SJSA1 (cell line): ENCODE measurements around the gene PKIB. TPM values are rescaled to one million over a fixed set of nuclear protein-coding genes. Genes with fewer than 3 reads are reported as not detected.

Experiments used
- DNase-seq, 2 experiments: peaks; one replicate each; pipeline ENCODE4 v3.0.0-alpha.2; 2015 to 2020; ENCODE audit warnings: low spot score in 2 of 2, low read depth in 1 of 2
- H3K27ac ChIP-seq: fragments of 250-450 bp; sonication (Bioruptor Pico); 2 replicates; pipeline ENCODE4 v1.5.1; 2020; ENCODE audit warnings: mild to moderate bottlenecking, moderate library complexity
- H3K27me3 ChIP-seq: fragments of 250-450 bp; sonication (Bioruptor Pico); replicated peaks from 2 replicates; pipeline ENCODE4 v1.5.1; 2020; ENCODE audit warnings: mild to moderate bottlenecking, moderate library complexity
- H3K36me3 ChIP-seq: fragments of 250-450 bp; sonication (Bioruptor Pico); 2 replicates; pipeline ENCODE4 v1.5.1; 2020; ENCODE audit warnings: mild to moderate bottlenecking
- H3K4me1 ChIP-seq: fragments of 250-450 bp; sonication (Bioruptor Pico); replicated peaks from 2 replicates; pipeline ENCODE4 v1.6.1; 2021; ENCODE audit warnings: mild to moderate bottlenecking
- H3K4me3 ChIP-seq: fragments of 250-450 bp; sonication (Bioruptor Pico); 2 replicates; pipeline ENCODE4 v1.5.1; 2020; ENCODE audit warnings: mild to moderate bottlenecking
- H3K9me3 ChIP-seq: fragments of 250-450 bp; sonication (Bioruptor Pico); replicated peaks from 2 replicates; pipeline ENCODE4 v1.5.1; 2020; ENCODE audit warnings: mild to moderate bottlenecking
- total RNA-seq: library from RNA; depleted of rRNA; stranded (reverse); fragments of >200 nt; shearing (Covaris generic); gene quantifications from 2 replicates; pipeline ENCODE4 v1.2.3, GENCODE V29; 2014

PKIB gene
- total RNA-seq, 1 experiment from 2014 or later: not detected

DNA sequence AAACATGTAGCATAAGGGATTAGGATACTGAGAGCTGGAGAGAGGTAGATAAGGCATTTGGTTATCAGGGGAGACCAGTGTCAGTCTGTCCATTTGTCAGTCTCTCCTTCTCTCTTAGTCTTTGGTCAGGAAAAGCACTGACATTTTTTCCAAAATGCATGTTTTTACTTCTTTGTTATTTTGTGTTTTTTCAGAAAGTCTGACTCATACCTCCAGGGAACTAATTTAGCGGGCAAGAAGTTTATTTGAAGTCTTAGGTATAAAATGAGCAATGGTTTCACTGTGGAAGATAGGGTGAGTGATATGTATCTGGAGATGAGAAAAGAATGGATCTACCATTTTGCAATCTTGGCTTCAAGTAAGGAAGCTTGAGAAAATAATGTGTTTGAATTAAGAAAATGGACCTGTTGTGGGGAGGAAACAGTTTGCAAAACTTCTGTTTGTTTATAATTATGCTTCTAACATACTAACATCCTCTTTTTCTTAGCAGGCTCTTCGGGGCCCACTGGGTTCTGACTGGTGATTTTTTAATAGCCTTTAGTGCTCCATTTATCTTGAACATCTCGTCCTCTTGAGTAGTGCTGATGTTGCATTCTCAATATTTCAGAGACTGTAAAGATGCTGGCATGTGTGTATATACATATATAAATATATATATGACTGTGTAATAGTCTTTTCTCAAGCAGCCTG lies 102.4 kb downstream of the PKIB start:
- Histone ChIP-seq H3K4me1 (0 out of 2 replicates have a peak, but pooled peaks cover 4% of the 10 kb centered on the region), H3K27me3 (no peaks in the 10 kb centered on the region), H3K36me3 (no peaks in the 10 kb centered on the region), H3K4me3 (no peak overlapping the region), H3K27ac (no peak overlapping the region), H3K9me3 (no peaks in the 10 kb centered on the region; the same call in 1 of the 2 replicates)
- DNase-seq: peak in 1 of 2 experiments; percentile 7

DNA sequence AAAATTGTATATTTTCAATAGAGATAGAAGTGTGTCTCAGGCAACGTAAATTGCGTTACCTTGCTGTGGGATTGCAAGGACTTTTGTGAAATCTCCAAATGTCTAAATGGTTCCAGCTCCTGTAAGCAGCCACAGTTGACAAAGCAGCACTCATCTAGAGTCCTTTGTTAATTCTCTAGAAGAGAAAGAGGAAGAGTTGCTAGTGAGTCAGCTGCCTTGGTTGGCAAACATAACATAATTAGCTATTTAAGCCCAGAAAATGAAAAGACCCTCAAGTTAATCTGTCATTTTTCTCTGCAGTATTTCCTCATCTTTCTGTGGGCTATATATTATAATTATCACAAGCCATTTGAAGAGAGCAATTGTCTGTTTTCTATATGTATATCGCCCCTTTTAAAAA lies 102.9 kb downstream of the PKIB start:
- H3K9me3 ChIP-seq: no peaks in the 10 kb centered on the region; the same call in 1 of the 2 replicates
- no peak overlapping the region for H3K4me3 ChIP-seq
- H3K27ac ChIP-seq: no peak overlapping the region
- H3K36me3 ChIP-seq: no peaks in the 10 kb centered on the region
- 0 out of 2 replicates have a peak, but pooled peaks cover 4% of the 10 kb centered on the region for H3K4me1 ChIP-seq
- no peaks in the 10 kb centered on the region for H3K27me3 ChIP-seq
- no peak for DNase-seq

DNA sequence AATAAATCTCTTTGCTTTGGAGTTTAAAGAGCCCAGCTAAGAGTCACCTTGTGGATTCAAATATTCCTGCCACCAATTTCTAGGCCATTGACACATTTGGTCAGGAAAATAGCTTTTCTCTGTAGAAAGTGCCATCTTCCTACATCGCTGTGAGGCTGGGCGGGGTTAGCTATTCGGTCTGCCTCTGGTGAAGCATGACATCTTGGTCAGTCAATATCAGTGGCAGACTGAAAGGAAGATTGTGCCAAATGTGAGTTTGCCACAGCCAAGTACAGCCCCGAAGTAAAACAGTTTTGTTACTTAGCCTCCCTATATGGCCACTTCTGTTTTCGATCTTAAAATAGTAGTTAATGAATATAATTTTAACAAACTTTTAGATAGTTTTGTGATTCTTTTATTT lies 103.9 kb downstream of the PKIB start:
- H3K4me3 ChIP-seq: no peak overlapping the region
- H3K9me3 ChIP-seq: no peaks in the 10 kb centered on the region; the same call in 1 of the 2 replicates
- no peak overlapping the region for H3K27ac ChIP-seq
- no peaks in the 10 kb centered on the region for H3K36me3 ChIP-seq
- H3K27me3 ChIP-seq: no peaks in the 10 kb centered on the region
- no peak for DNase-seq
- H3K4me1 ChIP-seq: 0 out of 2 replicates have a peak, but pooled peaks cover 4% of the 10 kb centered on the region

DNA sequence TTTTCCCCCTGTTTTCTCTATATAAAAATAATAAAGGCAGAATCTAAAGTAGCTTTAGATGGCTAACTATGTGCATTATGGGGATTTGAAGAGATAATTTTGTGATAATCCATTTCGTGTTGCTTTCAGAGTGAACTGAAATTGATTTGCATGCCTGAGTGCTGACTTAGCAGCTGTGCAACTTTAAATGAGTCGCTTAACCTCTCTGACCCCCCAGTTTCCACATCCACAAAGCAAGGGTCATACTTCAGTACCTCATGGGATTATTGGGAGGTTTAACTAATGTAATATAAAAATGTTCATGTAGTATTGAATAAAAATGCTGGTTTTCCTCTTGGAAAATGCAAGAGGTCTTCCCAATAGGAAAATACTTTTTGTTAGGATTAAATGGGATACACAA lies 105.5 kb downstream of the PKIB start:
- Histone ChIP-seq H3K4me3 (no peak overlapping the region), H3K9me3 (no peaks in the 10 kb centered on the region; the same call in 1 of the 2 replicates), H3K36me3 (no peaks in the 10 kb centered on the region), H3K4me1 (0 out of 2 replicates have a peak, but pooled peaks cover 4% of the 10 kb centered on the region), H3K27me3 (no peaks in the 10 kb centered on the region), H3K27ac (no peak overlapping the region)
- no peak for DNase-seq

DNA sequence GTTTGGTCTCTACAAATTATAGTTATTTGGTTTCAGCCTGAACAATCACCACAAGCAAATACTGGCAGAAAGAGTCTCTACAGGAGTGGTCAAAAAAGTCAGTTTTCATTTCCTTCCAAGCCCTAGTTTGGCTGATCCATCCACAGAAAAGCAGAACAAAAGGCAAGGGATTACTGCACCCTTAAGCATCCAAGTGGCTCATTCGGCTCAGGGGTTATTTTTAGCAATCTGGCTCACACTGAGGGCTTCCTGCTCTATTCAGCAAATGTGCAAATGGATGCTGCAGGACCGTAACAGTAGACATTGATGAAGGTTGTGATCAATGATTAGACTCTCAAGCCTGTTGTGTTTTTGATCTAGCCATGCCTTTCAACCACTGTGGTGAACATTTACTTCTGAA lies 107.1 kb downstream of the PKIB start:
- Histone ChIP-seq H3K36me3 (no peaks in the 10 kb centered on the region), H3K9me3 (no peaks in the 10 kb centered on the region; the same call in 1 of the 2 replicates), H3K27me3 (no peaks in the 10 kb centered on the region), H3K27ac (no peak overlapping the region), H3K4me3 (no peak overlapping the region), H3K4me1 (0 out of 2 replicates have a peak, but pooled peaks cover 4% of the 10 kb centered on the region)
- DNase-seq: no peak

DNA sequence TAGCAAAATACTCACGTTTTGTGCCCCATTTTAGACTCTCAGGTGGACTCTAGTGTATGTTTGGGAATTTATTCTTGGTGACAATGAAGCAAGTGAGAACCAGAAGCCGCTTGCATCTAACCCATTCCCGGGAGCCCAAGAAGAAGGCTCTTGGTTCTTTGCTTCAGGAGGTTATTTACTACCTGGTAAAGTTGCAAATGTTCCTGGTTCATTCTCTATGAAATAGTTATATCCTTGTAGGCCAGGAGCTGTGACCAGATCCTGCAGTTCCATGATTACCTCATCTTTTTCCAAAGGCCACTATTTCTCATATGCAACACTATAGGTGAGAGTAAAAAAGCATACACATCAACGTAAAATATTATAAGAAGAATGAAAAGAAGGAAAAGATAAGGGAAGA lies 108.4 kb downstream of the PKIB start:
- Histone ChIP-seq H3K4me3 (no peak overlapping the region), H3K27ac (no peak overlapping the region), H3K4me1 (no peaks in the 10 kb centered on the region), H3K36me3 (no peaks in the 10 kb centered on the region), H3K9me3 (no peaks in the 10 kb centered on the region; the same call in 1 of the 2 replicates), H3K27me3 (no peaks in the 10 kb centered on the region)
- DNase-seq: no peak

DNA sequence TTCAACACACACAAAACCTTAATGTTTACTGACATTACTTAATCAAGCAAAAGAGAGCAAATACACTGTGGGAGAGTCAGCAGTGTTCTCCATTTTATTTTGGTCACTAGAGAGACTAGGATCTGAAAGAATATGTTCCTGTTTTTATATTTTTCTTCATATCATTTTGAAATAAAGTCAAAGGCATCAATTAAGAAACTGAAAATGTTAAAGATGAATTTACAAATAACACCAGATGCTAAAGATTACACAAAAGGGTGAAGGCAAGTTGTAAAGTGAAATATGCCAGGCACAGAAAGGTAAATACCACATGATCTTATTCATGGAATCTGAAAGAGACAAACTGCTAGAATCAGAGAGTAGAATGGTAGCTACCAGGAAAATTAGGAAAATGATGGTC lies 109.0 kb downstream of the PKIB start:
- H3K9me3 ChIP-seq: no peaks in the 10 kb centered on the region; the same call in 1 of the 2 replicates
- no peak overlapping the region for H3K4me3 ChIP-seq
- H3K36me3 ChIP-seq: no peaks in the 10 kb centered on the region
- no peak overlapping the region for H3K27ac ChIP-seq
- DNase-seq: no peak
- no peaks in the 10 kb centered on the region for H3K4me1 ChIP-seq
- H3K27me3 ChIP-seq: no peaks in the 10 kb centered on the region

DNA sequence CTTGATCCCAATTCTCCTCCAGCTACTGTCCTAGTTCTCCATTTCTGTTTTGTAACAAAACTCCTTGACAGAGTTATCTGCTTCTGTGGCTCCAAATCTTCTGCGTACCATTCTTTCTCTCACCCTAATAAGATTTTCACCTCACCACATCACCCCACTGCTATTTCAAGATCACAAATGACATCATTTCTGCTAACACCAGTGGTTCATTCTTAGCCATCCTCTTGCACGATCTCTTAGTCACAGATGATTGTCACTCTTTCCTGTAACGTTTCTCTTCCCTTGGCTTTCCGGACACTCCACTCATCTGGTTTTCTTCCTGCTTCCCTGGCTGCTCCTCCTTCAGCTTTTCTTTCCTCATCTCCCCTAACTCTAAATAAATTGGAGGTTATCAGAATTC lies 112.5 kb downstream of the PKIB start:
- H3K36me3 ChIP-seq: no peaks in the 10 kb centered on the region
- H3K9me3 ChIP-seq: no peaks in the 10 kb centered on the region
- no peaks in the 10 kb centered on the region for H3K27me3 ChIP-seq
- H3K27ac ChIP-seq: no peak overlapping the region
- no peak overlapping the region for H3K4me3 ChIP-seq
- H3K4me1 ChIP-seq: no peaks in the 10 kb centered on the region
- DNase-seq: no peak

DNA sequence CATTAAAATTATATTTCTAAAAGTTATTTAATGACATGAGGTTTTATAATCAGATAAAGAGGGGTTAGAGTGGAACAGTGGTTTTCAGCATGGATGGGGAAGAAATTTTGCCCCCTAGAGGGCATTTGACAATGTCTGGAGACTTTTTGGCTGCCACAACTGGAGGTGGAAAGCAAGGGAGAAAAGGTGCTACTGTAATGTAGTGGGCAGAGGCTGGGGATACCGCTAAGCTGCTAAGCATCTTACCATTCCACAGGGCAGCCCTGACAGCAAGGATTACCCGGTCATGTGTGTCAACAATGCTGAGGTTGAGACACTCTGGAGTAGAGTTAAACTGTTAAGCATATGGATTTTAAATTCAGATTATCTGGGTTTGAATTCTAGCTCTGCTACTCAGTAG lies 116.4 kb downstream of the PKIB start:
- Histone ChIP-seq H3K4me3 (no peak overlapping the region), H3K36me3 (no peaks in the 10 kb centered on the region), H3K9me3 (no peaks in the 10 kb centered on the region), H3K27me3 (no peaks in the 10 kb centered on the region), H3K4me1 (no peaks in the 10 kb centered on the region), H3K27ac (no peak overlapping the region)
- no peak for DNase-seq

DNA sequence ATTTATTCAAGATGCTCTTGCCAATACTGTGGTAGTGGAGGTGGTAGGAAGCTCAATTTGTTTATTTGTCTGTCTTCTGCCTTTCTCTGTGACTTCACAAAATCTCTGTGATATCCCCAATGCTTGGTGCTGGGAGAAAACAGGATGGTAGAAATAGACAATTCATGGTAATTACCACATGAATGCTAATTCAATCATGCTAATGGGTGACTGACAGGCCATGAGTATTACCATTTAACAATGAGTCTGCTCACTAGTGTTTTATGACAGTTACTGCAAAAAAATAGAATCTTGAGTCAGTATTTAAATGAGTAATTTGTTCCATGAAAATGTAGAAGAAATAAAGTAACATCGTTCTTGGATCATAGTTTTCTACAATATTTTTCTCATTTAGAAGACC lies 117.0 kb downstream of the PKIB start:
- Histone ChIP-seq H3K27ac (no peak overlapping the region), H3K36me3 (no peaks in the 10 kb centered on the region), H3K4me3 (no peak overlapping the region), H3K4me1 (no peaks in the 10 kb centered on the region), H3K9me3 (no peaks in the 10 kb centered on the region), H3K27me3 (no peaks in the 10 kb centered on the region)
- no peak for DNase-seq

DNA sequence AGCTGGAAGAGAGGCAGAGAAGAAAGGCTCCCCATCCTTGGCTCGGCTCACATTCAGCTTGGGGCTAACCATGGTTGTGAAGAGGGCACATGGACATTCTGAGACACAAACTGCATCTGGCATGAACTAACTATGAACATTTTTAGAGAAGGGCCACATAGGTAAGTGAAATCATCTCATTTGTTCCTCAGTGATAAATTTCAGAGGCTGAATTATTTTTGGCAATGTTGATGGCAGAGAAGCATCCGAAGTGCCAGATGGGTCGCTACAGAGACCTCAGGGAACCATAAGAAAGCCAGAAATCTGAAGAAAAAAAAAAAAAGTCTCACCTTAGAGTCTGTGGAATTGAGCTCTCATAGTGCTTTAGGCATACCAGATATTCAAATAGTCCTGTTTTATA lies 120.1 kb downstream of the PKIB start:
- Histone ChIP-seq H3K4me3 (no peak overlapping the region), H3K4me1 (no peaks in the 10 kb centered on the region), H3K27me3 (no peaks in the 10 kb centered on the region), H3K27ac (no peak overlapping the region), H3K9me3 (no peaks in the 10 kb centered on the region), H3K36me3 (no peaks in the 10 kb centered on the region)
- DNase-seq: no peak

DNA sequence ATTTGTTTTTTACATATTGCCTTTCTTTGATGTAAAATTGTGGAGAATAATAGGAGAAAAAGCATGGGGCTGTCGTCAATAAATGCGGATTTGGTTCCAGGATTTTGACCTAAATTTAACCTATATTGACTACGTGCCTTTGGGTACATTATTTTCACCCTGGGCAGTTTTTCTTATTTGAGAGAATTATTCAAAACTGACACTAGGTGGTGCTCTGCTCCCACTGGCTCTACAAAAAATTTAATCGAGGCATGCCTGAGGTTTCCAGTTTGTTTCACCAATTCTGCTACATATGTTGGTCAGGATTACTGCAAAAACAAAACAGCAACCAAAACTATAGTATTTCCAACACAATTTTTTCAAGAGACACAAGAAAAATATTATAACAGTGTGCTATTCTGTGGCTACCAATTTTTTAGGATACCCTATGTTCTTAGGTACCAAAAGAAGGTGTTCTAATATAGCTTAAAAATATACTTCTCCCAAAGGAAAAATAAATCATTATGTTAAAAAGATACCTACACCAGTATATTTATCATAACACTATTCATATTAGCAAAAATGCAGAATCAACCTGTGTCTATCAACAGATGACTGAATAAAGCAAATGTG lies 120.7 kb downstream of the PKIB start:
- H3K36me3 ChIP-seq: no peaks in the 10 kb centered on the region
- H3K4me1 ChIP-seq: no peaks in the 10 kb centered on the region

DNA sequence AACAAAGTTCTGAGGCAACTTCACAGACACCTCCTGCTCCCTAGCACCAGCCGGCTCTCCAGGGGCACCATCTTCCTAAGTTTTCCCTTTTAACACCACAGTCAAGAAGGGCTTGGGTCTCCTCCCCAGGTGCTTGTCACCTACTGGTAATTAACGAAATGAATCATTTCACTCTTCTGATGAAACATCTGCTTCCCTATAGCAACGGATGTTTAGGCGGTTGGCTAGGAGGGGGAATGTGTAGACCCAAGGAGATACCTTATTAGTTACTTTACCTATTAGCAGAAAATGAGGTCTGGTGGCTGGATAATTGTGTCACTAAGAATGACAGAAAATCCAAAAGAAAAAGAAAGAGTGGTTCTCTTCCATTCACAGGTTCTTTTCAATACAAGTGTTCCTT lies 123.1 kb downstream of the PKIB start:
- no peaks in the 10 kb centered on the region for H3K4me1 ChIP-seq
- no peak for DNase-seq
- H3K4me3 ChIP-seq: no peak overlapping the region
- H3K27ac ChIP-seq: no peak overlapping the region
- no peaks in the 10 kb centered on the region for H3K27me3 ChIP-seq
- no peaks in the 10 kb centered on the region for H3K36me3 ChIP-seq
- no peaks in the 10 kb centered on the region for H3K9me3 ChIP-seq

More for the DNA sequence above, 120.7 kb downstream of the PKIB start:
- H3K27ac ChIP-seq: no peak overlapping the region
- peak in 1 of 2 experiments; percentile 13 for DNase-seq
- no peaks in the 10 kb centered on the region for H3K9me3 ChIP-seq
- H3K4me3 ChIP-seq: no peak overlapping the region
- no peaks in the 10 kb centered on the region for H3K27me3 ChIP-seq

DNA sequence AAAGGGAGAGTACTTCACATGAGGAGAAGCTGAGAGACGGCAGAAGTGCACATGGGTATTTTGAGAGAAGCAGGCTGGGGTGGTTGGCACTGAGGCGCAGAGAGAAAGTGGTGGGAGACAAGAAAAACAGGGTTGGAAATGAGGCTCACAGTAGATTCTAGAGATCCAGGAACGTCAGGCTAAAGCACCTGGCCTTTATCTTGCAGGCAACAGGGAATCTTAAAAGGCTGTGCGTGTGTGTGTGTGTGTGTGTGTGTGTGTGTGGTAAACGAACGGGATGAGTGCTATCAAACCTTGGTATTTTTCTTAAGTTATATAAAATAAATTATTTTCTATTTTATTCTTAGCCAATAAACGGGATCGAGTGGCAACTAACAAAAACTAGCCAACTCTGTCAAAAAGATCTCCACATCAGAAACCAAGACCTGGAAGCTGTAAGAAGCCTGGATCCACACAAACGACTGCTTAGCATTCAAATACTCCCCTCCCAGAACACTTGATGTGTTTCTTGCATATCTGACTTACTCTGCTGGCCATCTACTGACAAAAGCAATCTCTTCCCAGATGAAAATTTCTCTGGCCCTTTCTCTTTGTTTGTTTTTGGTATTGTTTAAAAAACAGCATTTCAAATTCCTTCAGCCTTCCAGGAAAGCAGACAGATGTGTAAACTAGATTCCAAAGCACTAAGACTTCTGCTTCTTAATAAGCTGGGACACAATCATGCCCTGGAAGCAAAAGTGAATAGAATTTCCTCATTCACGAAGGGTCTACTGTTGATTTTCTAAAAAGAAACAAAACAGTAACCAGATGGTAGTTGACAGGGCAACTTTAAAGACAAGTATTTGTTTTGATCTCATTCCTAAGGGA lies 124.6 kb downstream of the PKIB start:
- DNase-seq: no peak
- H3K27ac ChIP-seq: no peak overlapping the region
- H3K9me3 ChIP-seq: no peaks in the 10 kb centered on the region
- no peaks in the 10 kb centered on the region for H3K27me3 ChIP-seq
- no peak overlapping the region for H3K4me3 ChIP-seq
- H3K4me1 ChIP-seq: no peaks in the 10 kb centered on the region
- H3K36me3 ChIP-seq: no peaks in the 10 kb centered on the region
